IPS-18a (cell line): ENCODE measurements around the gene ANKRD29.
"Not testable (repeated sequence)": the region's sequence is repeated elsewhere in the genome, so short reads cannot be mapped to it uniquely, and the experiment has no call there.

Experiments used
- H3K27ac ChIP-seq: one replicate; pipeline ENCODE4 v1.5.1; 2013; ENCODE audit warnings: low read length
- H3K27me3 ChIP-seq: one replicate; pipeline ENCODE4 v1.6.1; 2013; ENCODE audit warnings: mild to moderate bottlenecking, low read length; ENCODE audit not compliant: control insufficient read depth, insufficient read depth
- H3K36me3 ChIP-seq: one replicate; pipeline ENCODE4 v1.6.1; 2013; ENCODE audit warnings: low read depth, low read length; ENCODE audit not compliant: control insufficient read depth
- H3K4me1 ChIP-seq: one replicate; pipeline ENCODE4 v1.6.1; 2013; ENCODE audit warnings: low read depth, low read length; ENCODE audit not compliant: control insufficient read depth
- H3K4me3 ChIP-seq: one replicate; pipeline ENCODE4 v1.5.1; 2013; ENCODE audit warnings: low read length
- H3K9ac ChIP-seq: one replicate; pipeline ENCODE4 v1.6.1; 2013; ENCODE audit warnings: mild to moderate bottlenecking, low read length, moderate library complexity
- H3K9me3 ChIP-seq: one replicate; pipeline ENCODE4 v1.6.1; 2013; ENCODE audit warnings: low read depth, low read length; ENCODE audit not compliant: control insufficient read depth

ANKRD29 gene

GRCh38 chr18:23585897-23586248 is 76.8 kb downstream of the ANKRD29 start:
- Histone ChIP-seq H3K27ac (no peak overlapping the region), H3K4me3 (peak overlapping the region; percentile 83), H3K27me3 (peaks cover 9% of the 10 kb centered on the region), H3K4me1 (peaks cover 3% of the 10 kb centered on the region), H3K36me3 (no peaks in the 10 kb centered on the region), H3K9ac (peak overlapping the region; percentile 90), H3K9me3 (no peaks in the 10 kb centered on the region)

- Histone ChIP-seq H3K9me3 (no peaks in the 10 kb centered on the region), H3K4me1 (peaks cover 3% of the 10 kb centered on the region), H3K27ac (no peak overlapping the region), H3K4me3 (peak overlapping the region; percentile 83), H3K36me3 (peaks cover 3% of the 10 kb centered on the region), H3K9ac (peak overlapping the region; percentile 90), H3K27me3 (peaks cover 9% of the 10 kb centered on the region)
Measured at GRCh38 chr18:23585007-23585871, 77.5 kb downstream of the ANKRD29 start.

DNA sequence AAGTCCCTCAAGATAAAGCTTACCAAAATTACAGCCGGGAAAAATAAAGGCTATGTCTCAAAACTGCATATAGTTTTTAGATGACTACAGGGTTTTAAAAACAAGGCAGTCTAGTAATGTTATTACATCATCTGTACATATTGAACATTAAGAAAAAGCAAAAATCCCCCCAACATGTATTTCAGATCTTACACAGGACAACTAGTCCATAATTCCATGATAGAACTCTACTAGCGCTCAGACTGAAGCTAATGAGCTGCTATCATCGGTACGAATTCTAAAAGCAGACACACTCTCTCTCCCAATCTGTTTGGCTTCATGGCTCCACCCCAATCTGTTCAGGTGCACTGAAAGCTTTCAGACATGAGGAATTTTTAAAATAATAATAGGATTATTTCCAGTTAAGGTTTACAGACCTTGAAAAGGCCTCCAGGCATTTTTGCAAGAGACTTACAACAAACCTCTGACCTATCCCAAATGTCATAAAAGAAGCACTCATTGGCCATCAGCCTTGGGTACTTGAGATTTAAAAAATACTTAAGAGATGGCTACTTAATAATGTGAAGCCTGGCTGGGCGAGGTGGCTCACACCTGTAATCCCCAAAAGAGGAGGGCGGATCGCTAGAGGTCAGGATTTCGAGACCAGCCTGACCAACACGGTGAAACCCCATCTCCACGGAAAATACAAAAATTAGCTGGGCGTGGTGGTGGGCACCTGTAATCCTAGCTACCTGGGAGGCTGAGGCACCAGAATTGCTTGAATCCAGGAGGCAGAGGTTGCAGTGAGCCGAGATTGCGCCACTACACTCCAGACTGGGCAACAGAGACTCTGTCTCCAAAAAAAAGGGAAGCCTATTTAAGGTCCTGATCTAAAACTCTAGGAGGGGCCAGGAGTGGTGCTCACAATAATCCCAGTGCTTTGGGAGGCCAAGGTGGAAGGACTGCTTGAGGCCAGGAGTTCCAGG is 78.4 kb downstream of the ANKRD29 start:
- H3K27ac ChIP-seq: no peak overlapping the region
- H3K27me3 ChIP-seq: peaks cover 9% of the 10 kb centered on the region
- peaks cover 3% of the 10 kb centered on the region for H3K4me1 ChIP-seq
- no peak overlapping the region for H3K4me3 ChIP-seq
- H3K9ac ChIP-seq: no peak overlapping the region
- H3K36me3 ChIP-seq: peaks cover 3% of the 10 kb centered on the region
- H3K9me3 ChIP-seq: no peaks in the 10 kb centered on the region

DNA sequence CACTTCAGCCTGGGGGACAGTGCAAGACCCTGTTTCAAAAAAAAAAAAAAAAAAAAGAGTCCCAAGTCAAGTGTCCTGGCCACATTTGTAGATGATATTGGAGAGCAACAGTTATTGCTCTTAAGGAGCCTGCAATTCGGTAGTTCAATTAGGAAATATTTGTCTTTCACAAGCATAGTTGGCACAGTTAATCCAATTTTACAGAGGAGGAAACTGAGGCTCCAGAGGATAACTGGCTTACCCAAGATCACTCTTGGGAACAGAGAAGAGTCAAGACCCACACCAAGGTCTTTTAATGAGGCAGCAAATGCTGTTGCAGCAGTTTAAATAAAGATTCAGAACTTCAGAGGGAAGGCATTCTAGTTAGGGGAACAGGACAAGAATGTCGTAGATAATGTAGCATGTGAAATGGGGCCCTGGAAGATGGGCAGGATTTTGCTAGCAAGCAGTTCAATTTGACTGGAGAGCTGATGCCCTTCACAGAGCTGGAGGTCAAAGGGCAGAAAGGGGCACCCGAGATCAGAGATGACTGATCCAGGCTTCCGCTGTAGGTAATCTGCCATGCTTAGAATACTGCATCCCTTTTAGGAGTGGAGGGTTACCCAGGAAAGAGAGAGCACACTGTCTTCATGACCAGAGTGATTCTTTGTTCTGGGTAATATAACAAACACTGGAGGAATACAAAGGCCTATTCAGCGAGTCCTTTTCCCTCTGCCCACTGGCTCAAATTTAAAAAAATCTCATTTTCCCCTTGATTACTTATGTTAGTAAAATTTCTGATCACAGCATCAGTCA is 79.4 kb downstream of the ANKRD29 start:
- Histone ChIP-seq H3K9ac (no peak overlapping the region), H3K4me3 (no peak overlapping the region), H3K9me3 (no peaks in the 10 kb centered on the region), H3K36me3 (peaks cover 3% of the 10 kb centered on the region), H3K27ac (no peak overlapping the region), H3K4me1 (peaks cover 3% of the 10 kb centered on the region), H3K27me3 (peaks cover 9% of the 10 kb centered on the region)

DNA sequence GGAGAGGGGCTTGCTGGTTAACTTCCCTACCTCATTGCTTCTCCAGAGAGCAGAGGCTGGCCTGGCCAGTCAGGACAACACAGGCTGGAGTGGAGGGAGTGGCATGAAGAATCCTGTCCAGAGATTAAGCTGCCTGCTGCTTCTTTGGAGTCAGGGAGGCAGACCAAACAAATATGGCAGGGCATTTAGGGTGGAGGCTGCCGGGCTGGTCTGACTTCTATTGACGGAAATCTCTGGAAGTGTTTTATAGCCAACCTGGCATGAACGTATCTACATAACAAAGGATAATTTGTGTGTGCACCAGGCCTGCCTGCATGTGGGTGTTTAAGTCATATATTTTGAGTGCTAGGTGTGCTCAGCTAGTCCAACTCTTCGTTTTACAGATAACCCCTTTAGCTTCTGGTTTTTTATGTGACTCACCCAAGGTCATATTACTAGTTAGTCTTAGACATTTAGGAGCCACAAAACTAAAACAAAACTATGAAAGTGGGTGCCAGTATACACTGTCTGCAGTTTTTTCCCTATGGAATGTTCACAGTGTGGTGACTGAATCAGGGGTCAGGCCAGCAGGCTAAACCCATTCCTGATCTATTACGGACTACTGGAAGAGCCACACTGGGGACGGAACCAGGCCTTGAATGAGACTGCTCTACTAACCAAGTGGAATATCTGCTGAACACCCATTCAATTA is 81.9 kb downstream of the ANKRD29 start:
- no peak overlapping the region for H3K4me3 ChIP-seq
- H3K9ac ChIP-seq: no peak overlapping the region
- H3K9me3 ChIP-seq: no peaks in the 10 kb centered on the region
- H3K4me1 ChIP-seq: no peaks in the 10 kb centered on the region
- peaks cover 3% of the 10 kb centered on the region for H3K36me3 ChIP-seq
- H3K27me3 ChIP-seq: no peaks in the 10 kb centered on the region
- H3K27ac ChIP-seq: no peak overlapping the region

- Histone ChIP-seq H3K27ac (no peak overlapping the region), H3K9me3 (no peaks in the 10 kb centered on the region)
Measured at GRCh38 chr18:23578891-23579653, 83.6 kb downstream of the ANKRD29 start.

DNA sequence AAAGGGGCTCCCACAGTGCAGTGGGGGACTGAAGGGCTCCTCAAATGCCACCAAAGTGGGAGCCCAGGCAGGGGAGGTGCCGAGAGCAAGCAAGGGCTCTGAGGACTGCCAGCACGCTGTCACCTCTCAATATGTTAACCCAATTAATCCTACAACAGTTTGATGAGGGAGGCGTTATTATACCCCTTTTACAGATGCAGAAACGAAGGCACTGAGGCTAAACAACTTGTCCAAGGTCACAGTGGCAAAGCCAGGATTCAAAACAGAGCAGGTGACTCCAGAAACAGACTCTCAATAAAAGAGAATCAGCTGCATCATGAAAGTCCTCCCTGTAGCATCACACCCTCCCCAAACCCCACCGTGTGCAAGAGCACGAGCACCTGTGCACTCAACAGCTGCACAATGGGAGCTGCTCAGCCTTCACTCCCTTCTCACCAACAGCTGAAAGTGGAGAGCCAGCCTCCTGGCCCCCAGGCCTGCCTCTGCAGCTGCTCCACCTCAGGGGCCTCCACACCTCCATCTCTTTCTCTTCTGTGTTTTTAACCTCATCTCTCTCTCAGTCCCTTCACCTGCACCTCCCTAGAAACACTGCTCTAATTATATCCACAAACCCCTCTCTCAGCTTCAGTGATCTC is 84.5 kb downstream of the ANKRD29 start:
- H3K27ac ChIP-seq: no peak overlapping the region
- H3K27me3 ChIP-seq: no peaks in the 10 kb centered on the region
- peaks cover 3% of the 10 kb centered on the region for H3K36me3 ChIP-seq
- no peak overlapping the region for H3K9ac ChIP-seq
- H3K4me3 ChIP-seq: no peak overlapping the region
- peaks cover 5% of the 10 kb centered on the region for H3K4me1 ChIP-seq
- no peaks in the 10 kb centered on the region for H3K9me3 ChIP-seq

More at GRCh38 chr18:23578891-23579653, 83.6 kb downstream of the ANKRD29 start:
- H3K4me3 ChIP-seq: no peak overlapping the region
- H3K9ac ChIP-seq: no peak overlapping the region
- H3K36me3 ChIP-seq: peaks cover 3% of the 10 kb centered on the region
- no peaks in the 10 kb centered on the region for H3K27me3 ChIP-seq
- H3K4me1 ChIP-seq: peaks cover 4% of the 10 kb centered on the region

- H3K27ac ChIP-seq, H3K4me3 ChIP-seq, H3K36me3 ChIP-seq, H3K27me3 ChIP-seq, H3K9ac ChIP-seq, H3K9me3 ChIP-seq, H3K4me1 ChIP-seq: not testable (repeated sequence)
Measured at GRCh38 chr18:23577521-23577920, 85.2 kb downstream of the ANKRD29 start.

- peaks cover 10% of the 10 kb centered on the region for H3K36me3 ChIP-seq
- H3K27me3 ChIP-seq: no peaks in the 10 kb centered on the region
- H3K27ac ChIP-seq: no peak overlapping the region
- no peak overlapping the region for H3K9ac ChIP-seq
- peaks cover 5% of the 10 kb centered on the region for H3K4me1 ChIP-seq
- H3K9me3 ChIP-seq: no peaks in the 10 kb centered on the region
- no peak overlapping the region for H3K4me3 ChIP-seq
Measured at GRCh38 chr18:23575309-23575651, 87.4 kb downstream of the ANKRD29 start.
